ENCODE measurements around the gene ABCB9. TPM values are rescaled to one million over a fixed set of nuclear protein-coding genes. Genes with fewer than 3 reads are reported as not detected.
"Not testable (repeated sequence)": the region's sequence is repeated elsewhere in the genome, so short reads cannot be mapped to it uniquely, and the experiment has no call there.

The ABCB9 gene
- total RNA-seq, 1 donor from 2014 or later, result 8.8 TPM

DNA sequence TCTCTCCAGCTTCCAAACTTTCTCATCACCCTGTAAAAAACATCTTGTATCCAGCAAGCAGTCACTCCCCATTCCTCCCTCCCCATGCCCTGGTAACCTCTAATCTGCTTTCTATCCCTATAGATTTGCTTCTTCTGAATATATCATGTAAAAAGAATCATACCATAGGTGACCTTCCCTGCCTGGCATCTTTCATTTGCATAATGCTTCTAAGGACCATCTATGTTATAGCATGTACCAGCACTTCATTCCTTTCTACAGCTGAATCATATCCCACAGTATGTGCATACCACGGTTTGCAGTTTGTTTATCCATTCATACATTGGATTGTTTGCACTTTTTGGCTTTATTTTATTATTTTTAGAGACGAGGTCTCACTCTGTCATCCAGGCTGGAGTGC lies 47.4 kb downstream of the ABCB9 start:
- Mint-ChIP-seq H3K4me1 (ENCODE audit: low read depth, unreplicated experiment) (no peaks in the 10 kb centered on the region), H3K36me3 (ENCODE audit: unreplicated experiment) (no peaks in the 10 kb centered on the region), H3K4me3 (ENCODE audit: unreplicated experiment) (no peak overlapping the region), H3K9me3 (ENCODE audit: unreplicated experiment) (peaks cover 5% of the 10 kb centered on the region), H3K27ac (ENCODE audit: unreplicated experiment) (no peak overlapping the region), H3K27me3 (ENCODE audit: unreplicated experiment) (peaks cover 2% of the 10 kb centered on the region)
- no peak for DNase-seq
- TF ChIP-seq, protein P1, sequence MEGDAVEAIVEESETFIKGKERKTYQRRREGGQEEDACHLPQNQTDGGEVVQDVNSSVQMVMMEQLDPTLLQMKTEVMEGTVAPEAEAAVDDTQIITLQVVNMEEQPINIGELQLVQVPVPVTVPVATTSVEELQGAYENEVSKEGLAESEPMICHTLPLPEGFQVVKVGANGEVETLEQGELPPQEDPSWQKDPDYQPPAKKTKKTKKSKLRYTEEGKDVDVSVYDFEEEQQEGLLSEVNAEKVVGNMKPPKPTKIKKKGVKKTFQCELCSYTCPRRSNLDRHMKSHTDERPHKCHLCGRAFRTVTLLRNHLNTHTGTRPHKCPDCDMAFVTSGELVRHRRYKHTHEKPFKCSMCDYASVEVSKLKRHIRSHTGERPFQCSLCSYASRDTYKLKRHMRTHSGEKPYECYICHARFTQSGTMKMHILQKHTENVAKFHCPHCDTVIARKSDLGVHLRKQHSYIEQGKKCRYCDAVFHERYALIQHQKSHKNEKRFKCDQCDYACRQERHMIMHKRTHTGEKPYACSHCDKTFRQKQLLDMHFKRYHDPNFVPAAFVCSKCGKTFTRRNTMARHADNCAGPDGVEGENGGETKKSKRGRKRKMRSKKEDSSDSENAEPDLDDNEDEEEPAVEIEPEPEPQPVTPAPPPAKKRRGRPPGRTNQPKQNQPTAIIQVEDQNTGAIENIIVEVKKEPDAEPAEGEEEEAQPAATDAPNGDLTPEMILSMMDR (IDR thresholded peaks at IDR 0.05; ENCODE audit: partially characterized antibody, unreplicated experiment), result no peak

DNA sequence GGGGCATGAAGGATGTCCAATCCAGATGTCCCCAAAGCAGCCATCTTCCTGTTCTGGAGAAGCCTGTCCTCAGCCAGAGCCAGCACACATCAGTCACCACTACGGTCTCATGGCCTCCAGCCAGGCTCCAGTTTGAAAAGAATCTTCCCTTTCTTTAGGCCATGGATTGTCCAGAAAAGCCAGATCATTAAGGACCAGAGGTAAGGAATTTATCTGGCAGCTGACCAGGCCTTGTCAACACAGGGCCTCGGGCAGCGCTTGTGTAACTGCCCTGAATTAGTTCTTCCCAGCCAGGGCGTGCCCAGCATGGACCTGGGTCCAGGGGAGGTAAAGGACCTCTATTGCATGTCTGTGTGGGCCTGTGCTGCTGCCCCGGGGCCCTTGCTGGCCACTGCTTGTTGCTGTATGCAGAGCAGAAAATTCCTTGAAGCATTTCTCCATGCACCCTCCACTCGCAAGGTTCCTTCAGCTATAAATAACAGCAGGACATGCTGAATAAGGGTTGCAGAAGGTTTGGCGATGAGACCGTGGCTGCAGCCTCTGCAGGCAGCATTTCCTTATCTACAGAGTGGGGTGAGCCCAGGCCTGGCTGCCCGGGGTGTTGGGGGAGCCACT lies 48.6 kb downstream of the ABCB9 start:
- TF ChIP-seq, protein P1 (IDR thresholded peaks at IDR 0.05; ENCODE audit: partially characterized antibody, unreplicated experiment), result no peak
- Mint-ChIP-seq H3K27ac (ENCODE audit: unreplicated experiment) (no peak overlapping the region), H3K36me3 (ENCODE audit: unreplicated experiment) (no peaks in the 10 kb centered on the region), H3K4me3 (ENCODE audit: unreplicated experiment) (no peak overlapping the region), H3K4me1 (ENCODE audit: low read depth, unreplicated experiment) (no peaks in the 10 kb centered on the region), H3K27me3 (ENCODE audit: unreplicated experiment) (peaks cover 2% of the 10 kb centered on the region), H3K9me3 (ENCODE audit: unreplicated experiment) (peaks cover 5% of the 10 kb centered on the region)
- DNase-seq, result no peak

DNA sequence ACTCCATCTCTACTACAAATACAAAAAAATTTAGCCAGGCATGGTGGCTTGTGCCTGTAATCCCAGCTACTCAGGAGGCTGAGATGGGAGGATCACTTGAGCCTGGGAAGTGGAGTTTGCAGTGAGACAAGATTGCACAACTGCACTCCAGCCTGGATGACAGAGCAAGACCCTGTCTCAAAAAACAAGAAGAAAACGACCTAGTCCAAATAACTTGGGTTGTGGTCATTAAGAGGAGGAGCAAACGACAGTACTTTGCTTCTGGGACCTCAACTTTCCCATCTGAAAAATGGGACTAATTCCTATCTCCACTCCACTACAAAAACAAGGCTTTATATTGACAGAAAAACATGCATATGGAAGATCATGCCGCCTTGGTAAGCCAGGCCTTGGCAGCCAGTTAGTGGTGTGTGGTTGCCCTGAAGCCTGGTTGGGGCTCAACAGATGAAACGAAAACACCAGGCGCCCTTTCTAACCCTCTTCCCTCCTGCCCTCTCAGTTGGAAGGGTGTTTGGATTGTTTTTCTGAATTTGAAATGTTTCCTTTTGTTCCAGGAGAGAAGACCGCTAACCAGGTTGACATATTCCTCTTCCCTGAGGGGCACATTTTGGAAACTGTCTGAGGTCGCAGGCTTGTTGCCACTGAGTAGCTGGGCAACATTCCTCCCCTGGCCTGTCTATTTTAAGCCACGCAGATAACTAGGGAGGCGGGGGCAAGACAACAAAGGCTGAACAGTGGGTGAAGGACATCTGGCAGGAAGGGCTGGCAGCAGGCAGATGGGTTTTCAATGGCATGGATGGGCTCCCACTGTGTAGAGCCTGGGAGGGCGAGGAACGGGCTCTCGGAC lies 56.6 kb downstream of the ABCB9 start:
- no peak overlapping the region for H3K27ac Mint-ChIP-seq (ENCODE audit: unreplicated experiment)
- H3K27me3 Mint-ChIP-seq (ENCODE audit: unreplicated experiment), result no peaks in the 10 kb centered on the region
- peaks cover 5% of the 10 kb centered on the region for H3K9me3 Mint-ChIP-seq (ENCODE audit: unreplicated experiment)
- DNase-seq, result no peak
- H3K4me1 Mint-ChIP-seq (ENCODE audit: low read depth, unreplicated experiment), result peaks cover 3% of the 10 kb centered on the region
- H3K36me3 Mint-ChIP-seq (ENCODE audit: unreplicated experiment), result no peaks in the 10 kb centered on the region
- TF ChIP-seq, protein P1 (IDR thresholded peaks at IDR 0.05; ENCODE audit: partially characterized antibody, unreplicated experiment), result no peak
- H3K4me3 Mint-ChIP-seq (ENCODE audit: unreplicated experiment), result no peak overlapping the region

DNA sequence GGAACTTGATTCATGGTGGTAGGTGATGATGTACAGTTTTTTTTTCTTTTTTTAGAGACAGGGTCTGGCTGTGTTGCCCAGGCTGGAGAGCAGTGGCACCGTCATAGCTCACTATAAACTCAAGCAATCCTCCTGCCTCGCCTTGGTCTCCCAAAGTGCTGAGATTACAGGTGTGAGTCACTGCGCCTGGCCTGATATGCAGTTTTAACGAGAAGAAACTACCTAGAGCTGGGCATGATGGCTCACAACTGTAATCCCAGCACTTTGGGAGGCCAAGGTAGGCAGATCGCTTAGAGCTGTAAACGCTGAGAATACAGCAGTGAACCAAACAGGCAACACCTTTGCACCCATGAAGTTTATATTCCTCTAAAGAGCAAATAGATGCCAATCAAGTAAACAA lies 57.3 kb downstream of the ABCB9 start:
- H3K27ac Mint-ChIP-seq (ENCODE audit: unreplicated experiment), result no peak overlapping the region
- H3K27me3 Mint-ChIP-seq (ENCODE audit: unreplicated experiment), result no peaks in the 10 kb centered on the region
- TF ChIP-seq, protein P1 (IDR thresholded peaks at IDR 0.05; ENCODE audit: partially characterized antibody, unreplicated experiment), result no peak
- peaks cover 2% of the 10 kb centered on the region for H3K9me3 Mint-ChIP-seq (ENCODE audit: unreplicated experiment)
- H3K4me1 Mint-ChIP-seq (ENCODE audit: low read depth, unreplicated experiment), result peaks cover 3% of the 10 kb centered on the region
- no peak overlapping the region for H3K4me3 Mint-ChIP-seq (ENCODE audit: unreplicated experiment)
- no peaks in the 10 kb centered on the region for H3K36me3 Mint-ChIP-seq (ENCODE audit: unreplicated experiment)
- DNase-seq, result no peak

DNA sequence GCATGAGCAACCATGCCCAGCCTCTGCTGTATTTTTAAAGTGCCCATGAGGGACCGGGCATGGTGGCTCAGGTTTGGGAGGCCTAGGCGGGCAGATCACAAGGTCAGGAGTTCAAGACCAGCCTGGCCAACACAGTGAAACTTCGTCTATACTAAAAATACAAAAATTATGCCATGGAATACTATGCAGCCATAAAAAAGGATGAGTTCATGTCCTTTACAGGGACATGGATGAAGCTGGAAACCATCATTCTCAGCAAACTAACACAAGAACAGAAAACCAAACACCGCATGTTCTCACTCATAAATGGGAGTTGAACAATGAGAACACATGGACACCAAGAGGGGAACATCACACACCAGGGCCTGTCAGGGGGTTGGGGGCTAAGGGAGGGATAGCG lies 61.0 kb downstream of the ABCB9 start:
- not testable (repeated sequence) for DNase-seq; H3K36me3 Mint-ChIP-seq (ENCODE audit: unreplicated experiment); H3K4me3 Mint-ChIP-seq (ENCODE audit: unreplicated experiment); H3K4me1 Mint-ChIP-seq (ENCODE audit: low read depth, unreplicated experiment); H3K27me3 Mint-ChIP-seq (ENCODE audit: unreplicated experiment); H3K9me3 Mint-ChIP-seq (ENCODE audit: unreplicated experiment); H3K27ac Mint-ChIP-seq (ENCODE audit: unreplicated experiment)

Data from glutamatergic neuron (in vitro differentiated cells).